ENCODE measurements around the gene HIVEP3. TPM values are rescaled to one million over a fixed set of nuclear protein-coding genes. Genes with fewer than 3 reads are reported as not detected.

Gene HIVEP3
- total RNA-seq = 10 to 100 TPM in 1 of 2 donors, 1 to 10 TPM in 1; 8.9 to 14.7 TPM
- 1 to 10 TPM; 7.0 to 8.7 TPM for polyA plus RNA-seq
- long read RNA-seq, donor 1 = 0 reads
- long read RNA-seq, donor 2 = 0 reads
- long read RNA-seq, donor 3 = 0 reads
- long read RNA-seq, donor 4, partial matches to known transcripts = 0 of 1 reads
- long read RNA-seq, donor 4, other reads (novel, unspliced or antisense) = 0 of 1 reads
- long read RNA-seq, donor 5, partial matches to known transcripts = 0 of 1 reads
- long read RNA-seq, donor 5, other reads (novel, unspliced or antisense) = 0 of 1 reads

GRCh38 chr1:41918450-41919043 is at the start of gene HIVEP3:
TSS of gene HIVEP3 (minus strand) at chr1:41918922.
- H3K4me3 ChIP-seq = peak within 1 kb of the TSS; percentile 81
- H3K9me3 ChIP-seq (ENCODE audit: control insufficient read depth in 4 of 4, insufficient read depth in 3 of 4, low read length in 3 of 4) = no peaks in the 10 kb centered on the region
- H3K27me3 ChIP-seq (ENCODE audit: control insufficient read depth in 3 of 3, insufficient read depth in 3 of 3, low read length in 2 of 3) = peaks cover 0 to 8% (median 0%) of the 10 kb centered on the region in 3 donors
- peaks cover 16 to 47% (median 23%) of the 10 kb centered on the region in 5 donors for H3K4me1 ChIP-seq (ENCODE audit: control insufficient read depth in 5 of 5, insufficient read depth in 5 of 5, low read length in 5 of 5)
- TF ChIP-seq CTCF (IDR thresholded peaks at IDR 0.05; ENCODE audit: control extremely low read depth, extremely low read depth) = no peak
- DNase-seq (peak; percentile 50 to 70 (median 68)), ATAC-seq (ENCODE audit: insufficient read depth, low FRiP score) (no peak)
- peak within 1 kb of the TSS in 1 of 2 donors; percentile 53 for H3K9ac ChIP-seq (ENCODE audit: insufficient read depth in 1 of 2, low read length in 2 of 2)
- peak within 1 kb of the TSS; percentile 71 to 74 for H3K27ac ChIP-seq (ENCODE audit: low read depth in 1 of 2, low read length in 1 of 2)
- 20 to 31% methylated on average over 15 of the region's 15 CpGs for WGBS, 2 donors
- H3K36me3 ChIP-seq (ENCODE audit: control insufficient read depth in 4 of 4, insufficient read depth in 4 of 4, low read length in 4 of 4) = no peaks in the 10 kb centered on the region

- Histone ChIP-seq H3K4me1 (ENCODE audit: control insufficient read depth in 5 of 5, insufficient read depth in 5 of 5, low read length in 5 of 5) (no peaks in the 10 kb centered on the region), H3K27ac (ENCODE audit: low read depth in 1 of 2, low read length in 1 of 2) (no peak overlapping the region), H3K4me3 (no peak overlapping the region), H3K27me3 (ENCODE audit: control insufficient read depth in 3 of 3, insufficient read depth in 3 of 3, low read length in 2 of 3) (no peaks in the 10 kb centered on the region), H3K36me3 (ENCODE audit: control insufficient read depth in 4 of 4, insufficient read depth in 4 of 4, low read length in 4 of 4) (no peaks in the 10 kb centered on the region), H3K9ac (ENCODE audit: insufficient read depth in 1 of 2, low read length in 2 of 2) (no peak overlapping the region), H3K9me3 (ENCODE audit: control insufficient read depth in 4 of 4, insufficient read depth in 3 of 4, low read length in 3 of 4) (no peaks in the 10 kb centered on the region)
- ATAC-seq (ENCODE audit: insufficient read depth, low FRiP score) = no peak
- no peak for TF ChIP-seq CTCF (IDR thresholded peaks at IDR 0.05; ENCODE audit: control extremely low read depth, extremely low read depth)
- WGBS, 2 donors = 96 to 98% methylated on average over 3 of the region's 3 CpGs
- no peak for DNase-seq
Measured at GRCh38 chr1:41964400-41964799, 45.7 kb upstream of the HIVEP3 start.

- H3K27me3 ChIP-seq (ENCODE audit: control insufficient read depth in 3 of 3, insufficient read depth in 3 of 3, low read length in 2 of 3) = no peaks in the 10 kb centered on the region
- no peak overlapping the region for H3K4me3 ChIP-seq
- WGBS, 2 donors = 86 to 93% methylated on average over 6 of the region's 6 CpGs
- DNase-seq (peak in 2 of 3 donors; percentile 6 to 18), ATAC-seq (ENCODE audit: insufficient read depth, low FRiP score) (no peak)
- H3K4me1 ChIP-seq (ENCODE audit: control insufficient read depth in 5 of 5, insufficient read depth in 5 of 5, low read length in 5 of 5) = peaks cover 0 to 1% (median 0%) of the 10 kb centered on the region in 5 donors
- peaks cover 0 to 2% (median 0%) of the 10 kb centered on the region in 4 donors for H3K9me3 ChIP-seq (ENCODE audit: control insufficient read depth in 4 of 4, insufficient read depth in 3 of 4, low read length in 3 of 4)
- TF ChIP-seq CTCF (IDR thresholded peaks at IDR 0.05; ENCODE audit: control extremely low read depth, extremely low read depth) = no peak
- H3K27ac ChIP-seq (ENCODE audit: low read depth in 1 of 2, low read length in 1 of 2) = no peak overlapping the region
- no peaks in the 10 kb centered on the region for H3K36me3 ChIP-seq (ENCODE audit: control insufficient read depth in 4 of 4, insufficient read depth in 4 of 4, low read length in 4 of 4)
- H3K9ac ChIP-seq (ENCODE audit: insufficient read depth in 1 of 2, low read length in 2 of 2) = no peak overlapping the region
Measured at GRCh38 chr1:41963636-41964035, 44.9 kb upstream of the HIVEP3 start.
